ENCODE measurements around the gene MYH16. TPM values are rescaled to one million over a fixed set of nuclear protein-coding genes. Genes with fewer than 3 reads are reported as not detected.

The MYH16 gene
- total and polyA plus RNA-seq, 2 donors (not counting 1 experiment from before 2014, with no cell fraction given) = not detected

GRCh38 chr7:99325001-99325493, 52.4 kb downstream of the MYH16 start:
- Histone ChIP-seq H3K27me3 (replicated peaks in 1 of 4; ENCODE audit: control extremely low read depth in 1 of 4, control insufficient read depth in 3 of 4, insufficient read depth in 4 of 4, low read length in 3 of 4) (no peaks in the 10 kb centered on the region), H3K79me2 (ENCODE audit: control insufficient read depth, insufficient read depth, low read length) (peaks cover 52% of the 10 kb centered on the region), H2AFZ (ENCODE audit: insufficient read depth, low read depth, low read length, poor library complexity, severe bottlenecking) (peak overlapping the region; percentile 98), H3K9me3 (ENCODE audit: control extremely low read depth in 1 of 3, control insufficient read depth in 2 of 3, insufficient read depth in 1 of 3, low read length in 2 of 3) (no peaks in the 10 kb centered on the region), H4K20me1 (ENCODE audit: control insufficient read depth, insufficient read depth, low read length, poor library complexity, severe bottlenecking) (peaks cover 37% of the 10 kb centered on the region), H3K36me3 (replicated peaks in 1 of 2; ENCODE audit: control extremely low read depth in 1 of 2, control insufficient read depth in 1 of 2, extremely low read depth in 1 of 2, insufficient read depth in 2 of 2, low read length in 1 of 2) (no peaks in the 10 kb centered on the region), H3K27ac (ENCODE audit: low read length in 2 of 2) (peak overlapping the region; percentile 53 to 80), H3K9ac (ENCODE audit: low read length) (peak overlapping the region; percentile 81), H3K4me3 (ENCODE audit: control extremely low read depth in 1 of 5, extremely low read depth in 1 of 5, insufficient read depth in 1 of 5, low read depth in 2 of 5, low read length in 4 of 5) (peak overlapping the region; percentile 70 to 99 (median 91)), H3K4me1 (ENCODE audit: control insufficient read depth in 2 of 2, insufficient read depth in 2 of 2, low read length in 2 of 2) (peaks cover 22 to 28% of the 10 kb centered on the region in 2 donors), H3K4me2 (replicated peaks; ENCODE audit: low read depth, low read length, poor library complexity, severe bottlenecking) (peak overlapping the region; percentile 99)
- no peaks in the 10 kb centered on the region for H3K27me3 Mint-ChIP-seq
- H3K27ac Mint-ChIP-seq = peak overlapping the region; percentile 92
- peaks cover 30% of the 10 kb centered on the region for H3K4me1 Mint-ChIP-seq
- H3K4me3 Mint-ChIP-seq = peak overlapping the region; percentile 85
- 45% methylated on average over 12 of the region's 14 CpGs for WGBS (ENCODE audit: insufficient coverage)
- no peak for ATAC-seq (ENCODE audit: low read depth)
- POLR2A ChIA-PET = interaction anchor here (0.5 to 1.0 kb wide), 3 partner anchors 84 to 455 kb away, joined by 3 to 4 read pairs (median 3); partner anchors contain the start of genes BUD31 and ZNF655
- DNase-seq = no peak
- TF ChIP-seq EZH2 (IDR thresholded peaks at IDR 0.05; ENCODE audit: borderline replicate concordance, insufficient read depth, low read depth, low read length, poor library complexity, severe bottlenecking) (no peak), CTCF (IDR thresholded peaks at IDR 0.05) (no peak)
- CTCF ChIA-PET = interaction anchor here (0.6 to 1.1 kb wide), 3 partner anchors 11 to 285 kb away, joined by 3 to 4 read pairs (median 3); no protein-coding TSS in a partner anchor
- intact Hi-C loops (cut with micrococcal nuclease) = loop anchor here (1.0 to 5.0 kb wide), 4 partner anchors 50 to 292 kb away; partner anchors contain the start of genes ARPC1B, ATP5MF, BUD31 and PDAP1
- no peaks in the 10 kb centered on the region for H3K9me3 Mint-ChIP-seq (ENCODE audit: insufficient read depth)

Data from B cell (primary cell).